Measurements from ENCODE around the gene HCFC1R1.

DNA sequence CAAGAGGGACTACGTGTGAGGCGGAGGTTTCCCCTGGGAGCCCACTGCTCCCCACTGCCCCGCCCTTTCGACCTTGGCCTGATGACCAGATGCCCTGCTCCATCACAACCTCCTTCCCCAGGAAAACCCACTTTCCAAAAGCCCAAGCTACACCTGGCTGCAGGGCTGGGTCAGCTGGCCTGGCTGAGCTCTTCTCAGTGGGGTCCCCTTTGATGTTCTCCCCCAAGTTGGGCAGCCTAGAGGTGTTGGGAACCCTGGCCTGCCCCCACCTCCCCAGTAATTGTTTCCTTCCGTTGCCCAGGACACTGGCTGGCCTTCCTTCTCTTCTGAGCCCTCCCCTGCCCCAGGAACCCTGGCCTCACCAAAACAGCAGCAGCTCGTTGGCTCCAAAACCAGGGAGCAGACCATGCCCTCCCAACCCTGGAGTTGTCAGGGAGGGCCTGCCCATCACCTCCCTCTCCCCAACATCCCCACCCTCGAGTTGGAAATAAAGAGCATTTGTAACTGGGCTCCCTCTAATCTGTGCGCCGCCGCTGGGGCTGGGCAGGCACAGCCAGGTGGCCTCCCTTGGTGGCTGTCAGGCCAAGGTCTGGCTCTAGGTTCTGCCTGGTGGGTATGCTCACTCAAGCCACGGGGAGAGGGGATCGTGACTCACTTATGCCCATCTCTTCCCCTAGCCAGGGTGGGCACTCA, 9.6 kb downstream of the HCFC1R1 start:
- TF ChIP-seq, protein P1, sequence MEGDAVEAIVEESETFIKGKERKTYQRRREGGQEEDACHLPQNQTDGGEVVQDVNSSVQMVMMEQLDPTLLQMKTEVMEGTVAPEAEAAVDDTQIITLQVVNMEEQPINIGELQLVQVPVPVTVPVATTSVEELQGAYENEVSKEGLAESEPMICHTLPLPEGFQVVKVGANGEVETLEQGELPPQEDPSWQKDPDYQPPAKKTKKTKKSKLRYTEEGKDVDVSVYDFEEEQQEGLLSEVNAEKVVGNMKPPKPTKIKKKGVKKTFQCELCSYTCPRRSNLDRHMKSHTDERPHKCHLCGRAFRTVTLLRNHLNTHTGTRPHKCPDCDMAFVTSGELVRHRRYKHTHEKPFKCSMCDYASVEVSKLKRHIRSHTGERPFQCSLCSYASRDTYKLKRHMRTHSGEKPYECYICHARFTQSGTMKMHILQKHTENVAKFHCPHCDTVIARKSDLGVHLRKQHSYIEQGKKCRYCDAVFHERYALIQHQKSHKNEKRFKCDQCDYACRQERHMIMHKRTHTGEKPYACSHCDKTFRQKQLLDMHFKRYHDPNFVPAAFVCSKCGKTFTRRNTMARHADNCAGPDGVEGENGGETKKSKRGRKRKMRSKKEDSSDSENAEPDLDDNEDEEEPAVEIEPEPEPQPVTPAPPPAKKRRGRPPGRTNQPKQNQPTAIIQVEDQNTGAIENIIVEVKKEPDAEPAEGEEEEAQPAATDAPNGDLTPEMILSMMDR (conservative IDR thresholded peaks at IDR 0.05; ENCODE audit: low read depth, low read length), result no peak
- TF ChIP-seq EZH2 (IDR thresholded peaks at IDR 0.05; ENCODE audit: borderline replicate concordance, low read depth, low read length, poor library complexity, severe bottlenecking), result no peak

Measured in A673 (cell line).